GM10248 (cell line): ENCODE results near the gene FOXD1.

ENCODE experiments used
- CTCF ChIA-PET: fragments of 300-600 bp; sonication (Branson Sonifier 250); formaldehyde crosslinking; extraction: SDS; loops from one replicate; lab custom pipeline; 2021; ENCODE audit warnings: antibody characterized with exemption; lab: Yijun Ruan, JAX
- POLR2A ChIA-PET: fragments of 350-650 bp; sonication (Branson Sonifier 250); formaldehyde crosslinking; extraction: SDS; loops from one replicate; lab custom pipeline; 2020; ENCODE audit warnings: antibody characterized with exemption; lab: Yijun Ruan, JAX
- DNase-seq: peaks from one replicate; pipeline ENCODE4 v3.0.0; 2012; ENCODE audit errors: extremely low spot score
- TF ChIP-seq, protein P1 (sequence below): IDR thresholded peaks from 2 replicates; pipeline ENCODE4 v1.5.1; 2012; ENCODE audit warnings: mild to moderate bottlenecking, low read depth; ENCODE audit errors: extremely low read depth, missing control alignments, control extremely low read depth

The FOXD1 gene

DNA sequence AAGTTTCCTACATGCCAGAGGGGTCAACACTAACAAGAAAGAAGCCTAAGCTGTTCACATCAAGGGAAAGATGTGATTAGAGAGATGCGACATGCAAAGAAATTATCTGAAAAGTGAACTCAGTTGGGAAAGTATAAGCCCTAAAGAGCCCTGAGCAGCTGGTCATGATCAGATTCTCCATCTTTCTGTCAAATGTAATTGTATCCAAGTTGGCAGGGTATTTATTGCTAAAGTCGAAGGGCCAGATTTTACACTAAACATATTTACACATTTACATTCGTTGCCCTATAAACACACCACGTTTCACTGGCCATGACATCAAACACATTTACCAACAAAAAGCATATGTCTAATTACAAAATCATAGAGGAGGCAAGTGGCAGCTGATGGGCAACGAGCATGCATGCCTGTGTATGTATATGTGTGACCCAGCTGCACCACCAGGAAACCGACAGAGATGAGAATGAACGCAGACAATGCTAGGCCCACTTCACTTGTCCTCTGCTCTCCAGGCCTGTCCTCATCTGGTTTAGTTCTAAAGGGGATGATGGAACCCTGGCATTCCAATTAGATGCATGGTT lies 6.3 kb downstream of the FOXD1 start:
- POLR2A ChIA-PET, result no interaction called here
- CTCF ChIA-PET, result interaction anchor here (3.3 kb wide), 1 partner anchor 9 kb away, joined by 13 read pairs; no protein-coding TSS in a partner anchor
- no peak for DNase-seq
- TF ChIP-seq, protein P1, sequence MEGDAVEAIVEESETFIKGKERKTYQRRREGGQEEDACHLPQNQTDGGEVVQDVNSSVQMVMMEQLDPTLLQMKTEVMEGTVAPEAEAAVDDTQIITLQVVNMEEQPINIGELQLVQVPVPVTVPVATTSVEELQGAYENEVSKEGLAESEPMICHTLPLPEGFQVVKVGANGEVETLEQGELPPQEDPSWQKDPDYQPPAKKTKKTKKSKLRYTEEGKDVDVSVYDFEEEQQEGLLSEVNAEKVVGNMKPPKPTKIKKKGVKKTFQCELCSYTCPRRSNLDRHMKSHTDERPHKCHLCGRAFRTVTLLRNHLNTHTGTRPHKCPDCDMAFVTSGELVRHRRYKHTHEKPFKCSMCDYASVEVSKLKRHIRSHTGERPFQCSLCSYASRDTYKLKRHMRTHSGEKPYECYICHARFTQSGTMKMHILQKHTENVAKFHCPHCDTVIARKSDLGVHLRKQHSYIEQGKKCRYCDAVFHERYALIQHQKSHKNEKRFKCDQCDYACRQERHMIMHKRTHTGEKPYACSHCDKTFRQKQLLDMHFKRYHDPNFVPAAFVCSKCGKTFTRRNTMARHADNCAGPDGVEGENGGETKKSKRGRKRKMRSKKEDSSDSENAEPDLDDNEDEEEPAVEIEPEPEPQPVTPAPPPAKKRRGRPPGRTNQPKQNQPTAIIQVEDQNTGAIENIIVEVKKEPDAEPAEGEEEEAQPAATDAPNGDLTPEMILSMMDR, result no peak

DNA sequence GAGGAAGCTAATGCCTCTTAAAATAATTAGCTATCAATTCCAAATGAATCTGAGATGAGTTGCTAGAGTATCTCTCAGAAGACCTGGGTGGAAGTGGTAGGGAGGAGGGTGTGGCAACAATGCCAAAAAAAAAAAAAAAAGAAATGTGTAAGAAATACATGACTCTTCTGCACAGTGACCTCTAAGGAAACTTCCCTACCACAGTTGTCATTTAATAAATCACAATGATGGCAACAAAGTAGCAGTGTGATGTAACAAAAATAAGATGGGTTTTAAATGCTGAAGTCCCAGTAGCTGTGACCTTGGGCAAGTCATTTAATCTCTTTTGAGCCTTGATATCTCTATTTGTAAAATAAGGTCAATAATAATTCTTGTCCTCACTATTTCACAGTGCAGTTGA lies 7.2 kb downstream of the FOXD1 start:
- ChIA-PET CTCF (interaction anchor here (1.0 to 3.3 kb wide), 3 partner anchors 9 to 13 kb away, joined by 4 to 13 read pairs (median 5); no protein-coding TSS in a partner anchor), POLR2A (no interaction called here)
- TF ChIP-seq, protein P1, result no peak
- no peak for DNase-seq

DNA sequence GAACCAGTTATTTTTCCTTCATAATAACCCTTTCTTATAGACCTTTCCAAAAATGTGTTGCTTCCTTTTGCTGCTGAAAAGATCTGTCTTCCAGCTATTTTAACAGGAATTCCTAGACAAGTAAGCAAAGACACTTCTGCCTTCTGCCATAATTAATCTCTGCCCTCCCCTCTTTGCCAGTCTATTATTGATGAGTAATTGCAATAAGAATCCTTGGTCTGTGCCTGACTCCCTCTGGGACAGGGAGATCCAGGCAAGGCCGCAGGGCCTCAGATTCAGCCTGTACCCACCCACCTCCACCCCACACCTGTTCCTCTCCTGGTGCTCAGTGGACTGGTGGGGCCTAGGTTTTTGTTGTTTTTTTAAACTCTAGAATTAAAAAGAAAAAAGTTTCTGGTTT lies 8.3 kb downstream of the FOXD1 start:
- TF ChIP-seq, protein P1, result no peak
- ChIA-PET POLR2A (no interaction called here), CTCF (interaction anchor here (3.3 kb wide), 1 partner anchor 11 kb away, joined by 13 read pairs; no protein-coding TSS in a partner anchor)
- no peak for DNase-seq

DNA sequence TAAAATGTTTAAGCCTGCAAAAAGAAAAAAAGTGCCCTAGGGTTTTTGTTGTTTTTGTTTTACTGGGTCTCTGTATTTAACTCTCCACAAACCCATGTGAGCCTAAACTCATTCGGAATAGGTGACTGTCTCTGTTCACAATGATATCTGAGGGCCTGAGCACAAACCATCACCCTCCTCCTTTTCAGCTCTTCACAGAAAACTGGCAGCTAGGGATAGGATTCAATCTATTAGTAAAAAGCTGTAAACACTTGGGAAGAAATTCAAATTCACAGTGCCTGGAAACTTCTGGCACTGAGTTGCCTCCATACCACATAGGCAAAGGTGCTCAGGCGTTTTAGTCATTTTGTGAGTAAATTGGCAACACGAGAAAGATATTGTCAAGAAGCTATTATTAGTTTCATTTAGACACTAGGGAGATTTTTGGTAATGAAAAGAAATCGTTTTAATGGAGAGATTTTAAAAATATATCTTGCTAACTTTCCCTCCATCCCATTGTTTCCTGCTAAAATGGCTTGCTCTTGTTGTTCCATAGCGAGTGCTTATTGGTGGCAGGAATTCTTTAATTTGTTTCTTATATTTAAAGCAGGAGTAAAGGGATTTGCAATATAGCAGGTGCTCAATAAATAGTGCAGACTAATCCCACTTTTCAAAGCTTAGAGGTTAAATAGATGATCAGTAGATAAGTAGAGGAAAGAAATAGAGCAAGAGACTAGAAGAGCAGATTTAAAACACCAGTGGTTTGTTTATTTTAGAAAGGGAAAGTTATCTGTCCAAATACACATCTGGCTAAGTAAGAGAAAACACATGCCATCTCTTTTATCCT lies 9.7 kb downstream of the FOXD1 start:
- ChIA-PET CTCF (interaction anchor here (0.9 to 1.8 kb wide), 3 partner anchors 8 to 12 kb away, joined by 3 to 4 read pairs (median 3); partner anchors contain the start of gene FOXD1), POLR2A (no interaction called here)
- TF ChIP-seq, protein P1, result no peak
- no peak for DNase-seq

DNA sequence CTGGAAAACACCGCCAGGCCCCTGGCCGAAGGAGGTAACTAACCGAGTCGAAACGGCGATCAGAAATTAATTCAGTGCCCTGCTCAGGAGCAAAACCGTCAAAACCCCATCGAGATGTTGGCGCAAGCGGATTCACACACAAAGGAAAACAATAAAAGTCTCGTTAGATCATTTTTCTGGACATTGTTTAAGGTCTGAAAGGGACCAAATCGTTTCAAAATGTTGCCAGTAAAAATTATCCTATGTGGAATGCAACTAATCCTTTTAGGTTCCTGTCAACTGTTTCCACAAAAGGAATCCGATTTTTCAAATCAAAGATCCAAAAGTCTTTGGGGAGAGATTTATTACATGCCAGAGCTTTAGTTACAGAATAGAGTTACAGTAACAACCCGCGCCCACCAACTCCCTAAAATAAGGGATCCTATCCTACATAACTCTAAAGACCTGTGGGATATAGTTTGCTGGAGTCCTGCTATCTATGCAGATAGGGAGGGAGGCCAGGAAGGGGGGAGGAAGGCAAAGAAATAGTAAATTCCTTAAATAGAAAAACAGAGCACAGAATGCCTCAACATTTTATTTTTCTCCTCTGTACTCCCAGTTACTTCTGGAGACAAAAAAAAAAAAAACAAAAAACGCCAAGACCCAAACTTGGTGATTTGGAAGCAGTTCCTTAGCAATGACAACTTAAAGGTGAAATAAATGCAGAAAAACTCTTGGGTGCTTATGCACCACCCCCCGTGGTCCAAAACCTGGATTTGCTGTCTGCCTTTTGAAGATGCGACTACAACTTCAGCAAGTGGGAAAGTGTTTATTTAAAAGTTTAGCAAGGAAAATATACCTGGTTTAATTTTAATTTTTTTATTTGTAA lies 10.6 kb downstream of the FOXD1 start:
- CTCF ChIA-PET, result interaction anchor here (0.9 to 1.8 kb wide), 2 partner anchors 11 to 13 kb away, joined by 3 to 4 read pairs; partner anchors contain the start of gene FOXD1
- POLR2A ChIA-PET, result no interaction called here
- no peak for DNase-seq
- TF ChIP-seq, protein P1, result no peak
